Fibroblast of mammary gland (primary cell): Measurements from ENCODE around the gene VIPR2.

Source experiments
- DNase-seq: peaks from one replicate; pipeline ENCODE4 v3.0.0-alpha.2; 2010; ENCODE audit warnings: low read depth
- H3K4me3 ChIP-seq: 2 replicates; pipeline ENCODE4 v1.5.1; 2011; ENCODE audit warnings: low read depth, mild to moderate bottlenecking, low read length, moderate library complexity; ENCODE audit not compliant: control insufficient read depth
- CTCF ChIP-seq: conservative IDR thresholded peaks from 2 replicates; pipeline ENCODE4 v1.5.1; 2011; ENCODE audit warnings: low read depth, low read length, inconsistent platforms; ENCODE audit not compliant: control insufficient read depth, insufficient read depth

The VIPR2 gene

GRCh38 chr7:159034988-159035387 is 109.7 kb downstream of the VIPR2 start:
- TF ChIP-seq CTCF: no peak
- H3K4me3 ChIP-seq: no peak overlapping the region
- DNase-seq: no peak

- DNase-seq: no peak
- no peak for TF ChIP-seq CTCF
- H3K4me3 ChIP-seq: no peak overlapping the region
Measured at GRCh38 chr7:159034394-159034793, 110.3 kb downstream of the VIPR2 start.

- DNase-seq: no peak
- no peak for TF ChIP-seq CTCF
- no peak overlapping the region for H3K4me3 ChIP-seq
Measured at GRCh38 chr7:159033956-159034355, 110.7 kb downstream of the VIPR2 start.

- no peak for TF ChIP-seq CTCF
- H3K4me3 ChIP-seq: no peak overlapping the region
- DNase-seq: no peak
Measured at GRCh38 chr7:159033473-159033825, 111.2 kb downstream of the VIPR2 start.

GRCh38 chr7:159032753-159033472 is 111.8 kb downstream of the VIPR2 start:
- no peak for TF ChIP-seq CTCF
- DNase-seq: no peak
- no peak overlapping the region for H3K4me3 ChIP-seq

GRCh38 chr7:159032322-159032721 is 112.3 kb downstream of the VIPR2 start:
- no peak for TF ChIP-seq CTCF
- no peak for DNase-seq
- H3K4me3 ChIP-seq: no peak overlapping the region

GRCh38 chr7:159031750-159032149 is 112.9 kb downstream of the VIPR2 start:
- TF ChIP-seq CTCF: no peak
- no peak for DNase-seq
- H3K4me3 ChIP-seq: no peak overlapping the region
